HG02884 (cell line): ENCODE measurements around the gene KLK6.
"Not testable (repeated sequence)": the region's sequence is repeated elsewhere in the genome, so short reads cannot be mapped to it uniquely, and the experiment has no call there.

ENCODE experiments used
- ATAC-seq: cut with Tn5 transposase; IDR thresholded peaks from one replicate; pipeline ENCODE4 v1.9.1; 2021; ENCODE audit warnings: mild to moderate bottlenecking, moderate library complexity; ENCODE audit not compliant: unreplicated experiment

KLK6 gene

GRCh38 chr19:50994129-50994528 is 24.7 kb upstream of the KLK6 start:
- ATAC-seq, result no peak

DNA sequence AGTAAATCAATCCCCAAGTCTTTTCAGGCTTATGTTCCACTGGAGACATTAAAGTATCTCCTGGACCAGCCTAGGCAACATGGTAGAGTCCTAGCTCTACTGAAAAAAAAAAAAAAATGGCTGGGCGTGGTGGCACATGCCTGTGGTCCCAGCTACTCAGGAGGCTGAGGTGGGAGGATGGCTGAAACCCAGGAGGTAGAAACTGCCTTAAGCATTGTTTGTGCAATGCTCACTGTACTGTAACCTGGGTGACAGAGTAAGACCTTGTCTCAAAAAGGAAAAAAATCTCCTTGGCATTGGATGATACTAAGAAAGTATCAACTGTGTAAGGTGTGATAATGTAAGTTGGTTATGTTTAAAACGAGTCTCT is 23.3 kb upstream of the KLK6 start:
- no peak for ATAC-seq

DNA sequence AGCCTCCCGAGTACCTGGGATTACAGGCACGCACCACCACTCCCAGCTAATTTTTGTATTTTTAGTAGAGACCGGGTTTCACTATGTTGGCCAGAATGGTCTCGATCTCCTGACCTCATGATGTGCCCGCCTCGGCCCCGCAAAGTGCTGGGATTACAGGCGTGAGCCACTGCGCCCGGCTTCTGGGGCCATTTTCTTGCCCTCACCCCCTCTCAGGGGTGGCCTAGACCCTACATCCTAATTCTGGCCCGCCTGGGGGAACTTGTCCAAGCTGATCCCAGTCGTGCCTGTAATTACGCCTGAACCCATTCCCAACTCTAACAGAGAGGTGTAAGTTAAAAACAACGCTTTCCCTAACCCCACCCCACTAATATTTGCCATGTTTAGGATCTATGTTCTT is 15.0 kb upstream of the KLK6 start:
- not testable (repeated sequence) for ATAC-seq

GRCh38 chr19:50983625-50984292 is 14.4 kb upstream of the KLK6 start, which contains the start of gene KLK7:
TSS of gene KLK7 (minus strand) at chr19:50983917. CDS start at chr19:50982399, 1,518 bp downstream.
- ATAC-seq, result no peak

DNA sequence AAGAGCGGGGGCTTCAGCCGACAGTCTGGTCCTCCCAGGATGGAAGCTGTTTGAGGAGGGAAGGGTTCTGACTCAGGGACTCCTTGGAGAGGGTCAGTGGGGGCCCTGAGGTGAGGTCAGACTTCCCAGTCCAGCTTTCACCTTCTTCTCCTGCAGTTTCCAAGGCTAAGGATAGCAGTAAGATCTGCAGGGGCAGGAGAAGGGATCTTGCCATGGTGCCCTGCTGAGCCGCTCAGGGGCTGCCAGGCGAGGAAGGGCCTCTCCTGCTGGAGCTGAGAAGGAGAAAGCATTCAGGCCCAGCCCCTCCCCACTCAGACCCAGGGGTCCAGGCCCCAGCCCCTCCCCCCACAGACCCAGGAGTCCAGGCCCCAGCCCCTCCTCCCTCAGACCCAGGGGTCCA is 12.8 kb upstream of the KLK6 start:
- no peak for ATAC-seq

DNA sequence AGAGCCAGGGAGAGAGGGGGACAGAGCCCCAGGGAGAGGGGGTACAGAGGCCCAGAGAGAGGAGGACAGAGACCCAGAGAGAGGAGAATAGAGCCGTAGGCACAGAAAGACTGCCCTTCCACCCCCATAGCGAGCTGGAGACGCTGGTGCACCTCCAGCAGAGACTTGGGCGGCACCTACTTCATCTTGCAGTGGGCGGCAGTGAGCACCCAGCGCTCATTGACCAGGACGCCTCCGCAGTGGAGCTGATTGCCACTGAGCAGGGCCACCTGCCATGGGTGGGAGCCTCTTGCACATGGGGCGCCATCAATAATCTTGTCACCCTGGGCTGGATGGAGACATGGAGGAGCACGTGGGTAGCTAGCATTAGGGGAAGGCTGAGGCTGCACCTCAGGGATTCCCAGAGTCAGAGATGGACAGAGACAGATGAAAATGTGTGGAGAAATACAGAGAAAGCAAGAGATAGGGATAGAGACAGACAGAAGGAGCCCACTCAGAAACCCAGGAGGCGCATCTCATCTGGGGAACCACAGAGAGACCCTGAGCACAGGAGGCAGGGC is 12.3 kb upstream of the KLK6 start:
- ATAC-seq, result no peak

GRCh38 chr19:50980208-50980607 is 10.8 kb upstream of the KLK6 start:
- ATAC-seq, result no peak

- ATAC-seq, result no peak
These were observed 10.4 kb upstream of the KLK6 start for GRCh38 chr19:50979758-50980157.

- ATAC-seq, result no peak
These were observed 9.5 kb upstream of the KLK6 start for GRCh38 chr19:50978772-50979390.

DNA sequence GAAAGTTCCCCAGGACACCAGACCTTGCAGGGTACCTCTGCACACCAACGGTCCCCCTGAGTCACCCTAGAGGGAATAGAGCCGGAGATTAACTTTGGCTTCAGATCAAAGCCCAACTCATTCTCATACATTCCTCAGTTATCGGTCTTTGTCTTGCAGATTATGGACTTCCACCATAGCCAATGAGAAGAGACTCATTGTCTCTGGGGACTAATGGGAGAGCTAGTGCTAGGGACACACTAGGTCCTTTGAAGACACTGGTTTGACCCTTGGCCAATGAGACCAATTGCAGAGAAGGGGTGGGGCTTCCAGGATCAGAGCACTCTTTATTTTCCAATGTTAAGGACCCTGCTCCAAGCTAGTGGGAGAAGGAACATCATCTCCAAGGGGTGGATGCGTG is 8.2 kb upstream of the KLK6 start:
- no peak for ATAC-seq

GRCh38 chr19:50975766-50976165 is 6.4 kb upstream of the KLK6 start:
- no peak for ATAC-seq

- no peak for ATAC-seq
These were observed 5.5 kb upstream of the KLK6 start for GRCh38 chr19:50974702-50975556.

DNA sequence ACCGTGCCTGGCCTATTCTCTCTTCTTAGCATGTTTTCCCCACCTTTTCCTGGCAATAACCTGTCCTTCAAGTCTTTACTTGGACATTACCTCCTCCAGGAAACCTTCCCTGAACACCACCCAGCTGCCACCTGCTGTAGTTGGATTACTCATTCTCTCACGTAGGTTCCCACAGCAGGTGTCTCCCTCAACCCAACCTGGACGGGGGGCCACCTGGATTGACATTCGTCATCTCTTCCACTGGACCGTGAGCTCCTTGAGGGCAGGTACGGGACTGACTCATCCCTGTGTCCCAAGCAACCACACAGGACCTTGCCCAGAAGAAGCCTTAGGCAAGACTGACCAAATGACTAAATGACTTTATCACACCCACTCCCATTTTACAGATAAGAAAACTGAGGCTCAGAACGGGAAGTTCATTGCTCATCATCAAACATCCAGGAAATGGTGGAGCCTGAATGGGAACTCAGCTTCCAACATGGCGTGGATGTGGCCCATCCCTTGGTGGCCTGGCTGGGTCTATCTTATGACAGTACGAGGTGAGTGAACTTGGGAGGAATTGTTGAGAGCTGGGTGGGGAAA is 3.5 kb upstream of the KLK6 start:
- ATAC-seq, result no peak

- not testable (repeated sequence) for ATAC-seq
These were observed 419 bp upstream of the KLK6 start for GRCh38 chr19:50969810-50970209.

DNA sequence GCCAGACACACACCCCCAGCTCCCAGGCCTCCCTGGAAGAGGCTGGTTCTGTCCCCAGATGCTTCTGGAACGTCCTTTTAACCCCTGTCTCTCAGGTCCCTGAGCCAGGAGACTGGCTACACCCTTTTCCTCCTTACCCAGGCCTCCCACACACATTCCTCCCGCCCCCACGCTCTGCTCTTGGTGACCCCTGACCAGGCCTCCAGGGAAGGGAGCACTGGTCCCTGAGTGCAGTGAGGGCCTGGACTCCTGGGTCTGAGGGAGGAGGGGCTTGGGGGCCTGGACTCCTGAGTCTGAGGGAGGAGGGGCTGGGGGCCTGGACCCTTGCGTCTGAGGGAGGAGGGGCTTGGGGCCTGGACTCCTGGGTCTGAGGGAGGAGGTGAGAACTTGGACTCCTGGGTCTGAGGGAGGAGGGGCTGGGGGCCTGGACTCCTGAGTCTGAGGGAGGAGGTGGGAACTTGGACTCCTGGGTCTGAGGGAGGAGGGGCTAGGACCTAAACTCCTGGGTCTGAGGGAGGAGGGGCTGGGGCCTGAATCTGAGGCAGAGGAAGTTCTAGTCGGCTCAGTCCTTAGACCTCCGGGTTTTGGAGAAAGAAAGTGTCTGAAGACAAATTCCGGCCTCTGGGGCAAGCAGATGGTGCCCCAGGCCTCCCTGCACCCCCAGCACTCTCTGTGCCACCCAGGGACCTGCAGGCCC is 527 bp downstream of the KLK6 start:
- no peak for ATAC-seq

- ATAC-seq, result no peak
These were observed 1.3 kb downstream of the KLK6 start for GRCh38 chr19:50967929-50968715.

- ATAC-seq, result no peak
These were observed 5.1 kb downstream of the KLK6 start for GRCh38 chr19:50964266-50964665.

DNA sequence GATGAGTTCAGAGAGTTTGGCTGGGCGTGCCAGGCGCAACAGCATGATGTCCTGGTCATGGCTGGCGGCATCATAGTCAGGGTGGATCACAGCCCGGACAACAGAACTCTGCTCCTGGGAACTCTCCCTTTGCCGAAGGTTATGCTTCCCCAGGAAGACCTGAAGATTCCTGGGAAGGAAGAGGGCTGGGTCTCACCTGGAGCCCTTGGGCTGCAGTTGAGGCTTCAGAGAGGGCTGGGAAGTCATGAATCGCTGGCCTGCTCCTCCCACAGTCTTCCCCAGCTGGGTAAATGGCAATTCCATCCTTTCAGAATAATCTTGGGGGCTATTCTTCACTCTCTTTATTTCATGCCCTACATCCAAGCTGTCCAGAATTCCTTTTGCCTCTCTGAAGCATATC is 6.0 kb downstream of the KLK6 start:
- ATAC-seq, result no peak

GRCh38 chr19:50962245-50962644 is 7.1 kb downstream of the KLK6 start:
- no peak for ATAC-seq
